NCI-H345 (cell line): ENCODE measurements around the gene TRPM2.

Experiments
- DNase-seq: peaks from one replicate; lab custom pipeline; 2025; lab: John Stamatoyannopoulos, UW

The TRPM2 gene

GRCh38 chr21:44322621-44323325, 30.6 kb upstream of the TRPM2 start:
- DNase-seq, result no peak

GRCh38 chr21:44323591-44323990, 29.8 kb upstream of the TRPM2 start:
- no peak for DNase-seq

GRCh38 chr21:44324106-44324853, 29.1 kb upstream of the TRPM2 start:
- DNase-seq, result no peak

- DNase-seq, result no peak
Measured at GRCh38 chr21:44324854-44325107, 28.6 kb upstream of the TRPM2 start.

- no peak for DNase-seq
Measured at GRCh38 chr21:44325386-44326271, 27.8 kb upstream of the TRPM2 start.

- DNase-seq, result no peak
Measured at GRCh38 chr21:44326272-44326647, 27.2 kb upstream of the TRPM2 start.

- DNase-seq, result peak; percentile 16
Measured at GRCh38 chr21:44326716-44327602, 26.5 kb upstream of the TRPM2 start.

GRCh38 chr21:44327603-44327974, 25.8 kb upstream of the TRPM2 start:
- no peak for DNase-seq

- DNase-seq, result no peak
Measured at GRCh38 chr21:44328242-44328895, 25.1 kb upstream of the TRPM2 start.

GRCh38 chr21:44329086-44329889, 24.1 kb upstream of the TRPM2 start:
- peak; percentile 84 for DNase-seq

- no peak for DNase-seq
Measured at GRCh38 chr21:44329971-44330681, 23.3 kb upstream of the TRPM2 start.

GRCh38 chr21:44330698-44331097, 22.7 kb upstream of the TRPM2 start:
- no peak for DNase-seq

GRCh38 chr21:44331209-44331608, 22.2 kb upstream of the TRPM2 start:
- DNase-seq, result no peak

GRCh38 chr21:44331650-44332307, 21.6 kb upstream of the TRPM2 start:
- no peak for DNase-seq

GRCh38 chr21:44332383-44332782, 21.0 kb upstream of the TRPM2 start:
- no peak for DNase-seq

GRCh38 chr21:44332965-44333364, 20.5 kb upstream of the TRPM2 start:
- no peak for DNase-seq

GRCh38 chr21:44333509-44334328, 19.7 kb upstream of the TRPM2 start:
- DNase-seq, result no peak

- no peak for DNase-seq
Measured at GRCh38 chr21:44334329-44335030, 18.9 kb upstream of the TRPM2 start.
